Measurements from ENCODE around the gene PACS2. TPM values are rescaled to one million over a fixed set of nuclear protein-coding genes. Genes with fewer than 3 reads are reported as not detected.

PACS2 gene
- total RNA-seq, 1 experiment from 2014 or later = 62.0 TPM

DNA sequence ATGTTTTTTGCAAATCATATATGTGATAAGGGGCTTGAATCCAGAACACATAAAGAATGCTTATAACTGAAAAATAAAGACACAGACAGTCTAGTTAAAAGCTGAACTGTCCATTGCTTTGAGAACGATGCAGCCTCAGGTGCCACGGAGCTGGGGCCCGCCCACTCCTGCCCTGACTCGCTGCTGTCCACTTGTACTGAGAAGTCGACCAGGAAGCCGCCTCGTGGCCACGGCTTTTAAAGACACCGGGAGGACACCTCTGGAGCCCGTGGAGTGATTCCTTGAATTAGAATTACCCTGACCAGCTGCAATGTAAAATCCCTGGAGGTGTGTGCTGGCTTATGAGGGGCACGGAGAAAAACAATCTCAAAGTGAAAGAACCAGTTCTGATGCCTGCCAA is 59.8 kb downstream of the PACS2 start:
- Histone ChIP-seq H3K27ac (ENCODE audit: low read length) (no peak overlapping the region), H2AFZ (ENCODE audit: low read length) (no peak overlapping the region), H3K27me3 (ENCODE audit: low read length) (no peaks in the 10 kb centered on the region), H3K4me3 (ENCODE audit: low read length) (no peak overlapping the region), H3K4me1 (ENCODE audit: insufficient read depth, low read length) (no peaks in the 10 kb centered on the region), H3K9ac (ENCODE audit: low read length) (no peak overlapping the region), H3K4me2 (ENCODE audit: low read length) (no peak overlapping the region), H3F3A (ENCODE audit: low read length, unreplicated experiment) (no peaks in the 10 kb centered on the region), H3K9me2 (replicated peaks; ENCODE audit: low read length) (no peaks in the 10 kb centered on the region), H4K20me1 (ENCODE audit: low read length) (no peaks in the 10 kb centered on the region), H3K36me3 (ENCODE audit: low read depth, low read length) (no peaks in the 10 kb centered on the region), H3K9me3 (ENCODE audit: low read length) (no peaks in the 10 kb centered on the region), H3K79me2 (ENCODE audit: low read length) (no peaks in the 10 kb centered on the region)
- peak; percentile 5 for DNase-seq
- TF ChIP-seq, protein P1, sequence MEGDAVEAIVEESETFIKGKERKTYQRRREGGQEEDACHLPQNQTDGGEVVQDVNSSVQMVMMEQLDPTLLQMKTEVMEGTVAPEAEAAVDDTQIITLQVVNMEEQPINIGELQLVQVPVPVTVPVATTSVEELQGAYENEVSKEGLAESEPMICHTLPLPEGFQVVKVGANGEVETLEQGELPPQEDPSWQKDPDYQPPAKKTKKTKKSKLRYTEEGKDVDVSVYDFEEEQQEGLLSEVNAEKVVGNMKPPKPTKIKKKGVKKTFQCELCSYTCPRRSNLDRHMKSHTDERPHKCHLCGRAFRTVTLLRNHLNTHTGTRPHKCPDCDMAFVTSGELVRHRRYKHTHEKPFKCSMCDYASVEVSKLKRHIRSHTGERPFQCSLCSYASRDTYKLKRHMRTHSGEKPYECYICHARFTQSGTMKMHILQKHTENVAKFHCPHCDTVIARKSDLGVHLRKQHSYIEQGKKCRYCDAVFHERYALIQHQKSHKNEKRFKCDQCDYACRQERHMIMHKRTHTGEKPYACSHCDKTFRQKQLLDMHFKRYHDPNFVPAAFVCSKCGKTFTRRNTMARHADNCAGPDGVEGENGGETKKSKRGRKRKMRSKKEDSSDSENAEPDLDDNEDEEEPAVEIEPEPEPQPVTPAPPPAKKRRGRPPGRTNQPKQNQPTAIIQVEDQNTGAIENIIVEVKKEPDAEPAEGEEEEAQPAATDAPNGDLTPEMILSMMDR (conservative IDR thresholded peaks at IDR 0.05; ENCODE audit: low read depth, low read length) = no peak
- no peak for TF ChIP-seq EZH2phosphoT487 (IDR thresholded peaks at IDR 0.05; ENCODE audit: borderline replicate concordance, low read length)
- TF ChIP-seq EZH2 (IDR thresholded peaks at IDR 0.05; ENCODE audit: low read length, unreplicated experiment) = no peak
- intact Hi-C loops (cut with micrococcal nuclease) = no loop called here
- no TSS peak for BruUV-seq (replicated peaks)
- ChIA-PET POLR2A (ENCODE audit: unreplicated experiment) (no interaction called here), CTCF (interaction anchor here (0.6 kb wide), 2 partner anchors 115 to 170 kb away, joined by 3 read pairs; no protein-coding TSS in a partner anchor)
- peak; percentile 73 for ATAC-seq

- H3K9me2 ChIP-seq (replicated peaks; ENCODE audit: low read length) = no peaks in the 10 kb centered on the region
- TF ChIP-seq, protein P1 (conservative IDR thresholded peaks at IDR 0.05; ENCODE audit: low read depth, low read length) = no peak
- TF ChIP-seq EZH2 (IDR thresholded peaks at IDR 0.05; ENCODE audit: low read length, unreplicated experiment) = no peak
- TF ChIP-seq EZH2phosphoT487 (IDR thresholded peaks at IDR 0.05; ENCODE audit: borderline replicate concordance, low read length) = no peak
- no peaks in the 10 kb centered on the region for H3K36me3 ChIP-seq (ENCODE audit: low read depth, low read length)
- H3K27ac ChIP-seq (ENCODE audit: low read length) = no peak overlapping the region
- ATAC-seq (no peak), DNase-seq (no peak)
- H3F3A ChIP-seq (ENCODE audit: low read length, unreplicated experiment) = no peaks in the 10 kb centered on the region
- H3K9me3 ChIP-seq (ENCODE audit: low read length) = no peaks in the 10 kb centered on the region
- no peak overlapping the region for H3K4me2 ChIP-seq (ENCODE audit: low read length)
- no peaks in the 10 kb centered on the region for H3K27me3 ChIP-seq (ENCODE audit: low read length)
- H3K4me3 ChIP-seq (ENCODE audit: low read length) = no peak overlapping the region
- H2AFZ ChIP-seq (ENCODE audit: low read length) = no peak overlapping the region
- intact Hi-C loops (cut with micrococcal nuclease) = no loop called here
- H3K9ac ChIP-seq (ENCODE audit: low read length) = no peak overlapping the region
- H3K79me2 ChIP-seq (ENCODE audit: low read length) = no peaks in the 10 kb centered on the region
- H4K20me1 ChIP-seq (ENCODE audit: low read length) = no peaks in the 10 kb centered on the region
- no peaks in the 10 kb centered on the region for H3K4me1 ChIP-seq (ENCODE audit: insufficient read depth, low read length)
- ChIA-PET CTCF (no interaction called here), POLR2A (ENCODE audit: unreplicated experiment) (no interaction called here)
- no TSS peak for BruUV-seq (replicated peaks)
These were observed 61.1 kb downstream of the PACS2 start for GRCh38 chr14:105375635-105376057.

GRCh38 chr14:105376521-105377440 is 62.2 kb downstream of the PACS2 start:
- DNase-seq = no peak
- Histone ChIP-seq H3K9ac (ENCODE audit: low read length) (no peak overlapping the region), H3K4me1 (ENCODE audit: insufficient read depth, low read length) (no peaks in the 10 kb centered on the region), H3K9me2 (replicated peaks; ENCODE audit: low read length) (no peaks in the 10 kb centered on the region), H3K79me2 (ENCODE audit: low read length) (no peaks in the 10 kb centered on the region), H3F3A (ENCODE audit: low read length, unreplicated experiment) (no peaks in the 10 kb centered on the region), H3K4me3 (ENCODE audit: low read length) (no peak overlapping the region), H3K4me2 (ENCODE audit: low read length) (no peak overlapping the region), H4K20me1 (ENCODE audit: low read length) (no peaks in the 10 kb centered on the region), H3K9me3 (ENCODE audit: low read length) (no peaks in the 10 kb centered on the region), H2AFZ (ENCODE audit: low read length) (no peak overlapping the region), H3K27ac (ENCODE audit: low read length) (no peak overlapping the region), H3K27me3 (ENCODE audit: low read length) (no peaks in the 10 kb centered on the region), H3K36me3 (ENCODE audit: low read depth, low read length) (no peaks in the 10 kb centered on the region)
- ATAC-seq = no peak
- CTCF ChIA-PET = no interaction called here
- POLR2A ChIA-PET (ENCODE audit: unreplicated experiment) = no interaction called here
- no TSS peak for BruUV-seq (replicated peaks)
- intact Hi-C loops (cut with micrococcal nuclease) = no loop called here
- TF ChIP-seq, protein P1 (conservative IDR thresholded peaks at IDR 0.05; ENCODE audit: low read depth, low read length) = no peak
- TF ChIP-seq EZH2 (IDR thresholded peaks at IDR 0.05; ENCODE audit: low read length, unreplicated experiment) = no peak
- TF ChIP-seq EZH2phosphoT487 (IDR thresholded peaks at IDR 0.05; ENCODE audit: borderline replicate concordance, low read length) = no peak
